HG03039 (cell line): ENCODE results near the gene CAPS.
"Not testable (repeated sequence)": the region's sequence is repeated elsewhere in the genome, so short reads cannot be mapped to it uniquely, and the experiment has no call there.

Experiments used
- ATAC-seq: cut with Tn5 transposase; IDR thresholded peaks from one replicate; pipeline ENCODE4 v1.9.1; 2021; ENCODE audit warnings: mild to moderate bottlenecking, moderate library complexity; ENCODE audit not compliant: unreplicated experiment

The CAPS gene

GRCh38 chr19:5913739-5914357 lies at the start of gene CAPS:
Gene CAPS, plus strand, starts transcription at chr19:5914254. Its CDS starts 153 bp downstream, at chr19:5914407.
- no peak for ATAC-seq

- ATAC-seq = no peak
Measured at GRCh38 chr19:5864725-5865486, 49.1 kb upstream of the CAPS start.

DNA sequence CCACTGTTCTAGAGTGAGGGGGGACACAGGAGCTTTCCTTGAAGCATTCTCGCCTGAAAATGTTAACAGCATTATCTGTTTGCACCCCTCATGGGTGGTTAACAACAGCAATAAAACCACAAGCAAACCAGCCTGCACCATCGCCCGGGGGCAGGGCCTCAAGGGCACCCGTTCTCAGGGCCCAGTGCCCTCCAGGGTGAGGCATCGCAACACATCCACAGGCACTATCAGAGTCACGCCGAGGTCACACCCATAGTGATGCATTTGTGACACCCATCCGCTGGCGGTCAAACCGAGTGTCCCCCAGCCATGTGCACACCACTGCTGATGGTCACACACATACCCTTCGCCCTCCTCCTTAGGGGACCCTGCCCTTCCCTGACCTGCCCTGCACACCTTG lies 48.3 kb upstream of the CAPS start:
- no peak for ATAC-seq

DNA sequence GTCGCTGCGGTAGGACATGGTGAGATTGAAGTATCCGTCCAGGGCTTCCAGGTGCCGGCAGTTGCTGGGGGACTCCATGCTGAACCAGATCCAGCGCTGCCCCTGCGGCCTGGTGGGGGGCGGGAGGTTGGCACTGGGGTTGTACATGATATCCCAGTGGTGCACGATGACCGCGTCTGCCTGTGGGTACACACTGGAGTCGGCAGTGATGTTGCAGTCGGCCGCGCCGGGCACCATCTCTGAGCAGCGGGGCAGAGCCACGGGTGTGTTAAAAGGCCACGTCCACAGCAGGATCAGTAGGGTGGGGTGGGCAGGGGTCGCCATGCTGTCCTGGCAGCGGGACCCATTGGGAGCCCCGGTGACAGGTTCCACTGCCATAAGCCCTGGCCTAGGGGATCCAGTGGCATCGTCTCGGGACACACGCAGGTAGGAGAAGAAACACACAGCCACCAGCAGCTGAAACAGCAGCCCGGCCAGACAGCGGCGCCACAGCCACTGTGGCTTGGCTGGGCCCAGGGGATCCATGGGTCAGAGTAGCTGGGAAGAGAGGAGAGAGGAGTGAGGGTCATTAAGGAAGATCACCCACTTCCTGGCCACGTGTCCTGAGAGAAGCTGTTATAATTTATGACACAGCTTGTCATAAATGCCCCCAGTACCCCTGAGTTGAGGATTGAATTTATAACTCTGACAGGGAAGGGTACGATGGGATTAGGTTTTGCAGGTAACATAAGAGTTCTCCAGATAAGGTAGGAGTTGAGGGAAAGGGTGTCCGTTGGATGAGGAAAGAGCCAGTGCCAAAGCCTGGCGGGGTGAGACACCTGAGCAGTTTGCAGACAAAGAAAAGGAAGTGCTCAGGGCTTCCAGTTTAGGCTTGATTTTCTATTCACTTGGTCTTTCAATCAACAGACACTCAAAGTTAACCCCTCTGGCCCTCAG lies 46.6 kb upstream of the CAPS start:
- ATAC-seq = no peak

- no peak for ATAC-seq
Measured at GRCh38 chr19:5870986-5871394, 43.1 kb upstream of the CAPS start.

- ATAC-seq = no peak
Measured at GRCh38 chr19:5873617-5874199, 40.3 kb upstream of the CAPS start.

GRCh38 chr19:5874496-5874895 lies 39.6 kb upstream of the CAPS start:
- ATAC-seq = not testable (repeated sequence)

DNA sequence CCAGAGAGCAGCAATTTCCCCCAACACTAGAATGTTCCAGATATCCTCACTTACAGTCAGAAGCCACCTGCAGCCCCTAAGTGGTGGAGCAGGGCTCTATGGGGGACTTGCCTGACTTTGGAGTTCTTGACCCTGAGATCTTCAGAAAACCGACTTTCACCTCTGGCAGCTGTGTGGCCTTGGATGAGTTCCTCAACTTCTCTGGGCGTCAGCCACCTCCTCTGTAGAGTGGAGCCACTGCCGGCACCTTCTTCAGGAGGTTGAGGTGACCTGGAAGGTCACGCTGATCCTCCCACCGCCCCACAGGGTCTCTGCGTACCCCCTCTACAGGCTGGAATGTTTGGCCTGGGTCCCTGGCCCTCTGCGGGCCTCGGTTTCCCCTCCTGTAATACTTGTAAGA lies 36.6 kb upstream of the CAPS start:
- ATAC-seq = no peak

DNA sequence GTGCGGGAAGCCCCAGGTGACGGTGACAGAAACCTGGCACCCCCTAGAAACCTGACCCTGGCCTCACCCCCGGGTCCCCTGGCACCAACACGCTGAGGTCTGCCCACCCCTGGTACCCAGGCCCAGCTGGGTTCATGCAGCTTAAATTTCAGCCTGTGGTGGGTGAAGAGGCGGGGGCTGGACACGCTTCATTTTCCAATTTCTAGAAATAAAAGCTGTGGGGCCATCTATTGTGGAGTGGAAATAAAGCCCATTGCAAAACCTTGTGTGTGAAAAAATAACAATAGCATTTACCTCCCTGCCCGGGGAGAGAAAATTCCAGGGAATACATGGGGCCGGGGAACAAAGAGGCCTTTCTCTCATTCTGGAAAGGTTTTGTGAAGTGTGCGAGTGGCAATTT lies 36.2 kb upstream of the CAPS start:
- no peak for ATAC-seq

DNA sequence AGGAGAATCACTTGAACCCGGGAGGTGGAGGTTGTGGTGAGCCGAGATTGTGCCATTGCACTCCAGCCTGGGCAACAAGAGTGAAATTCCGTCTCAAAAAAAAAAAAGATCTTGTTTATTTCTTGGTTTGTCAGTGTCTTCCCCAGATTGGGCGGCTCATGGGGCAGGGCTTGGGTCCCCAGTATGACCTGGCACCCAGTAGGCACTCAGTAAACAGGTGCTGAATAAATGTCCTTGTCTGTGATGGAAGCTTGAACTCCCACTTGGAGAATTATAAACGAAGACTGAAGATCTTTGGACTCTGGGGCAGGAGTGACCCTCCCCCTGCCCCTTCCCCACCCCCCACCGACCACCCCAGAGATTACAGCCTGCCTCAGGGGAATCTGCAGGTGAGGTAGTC lies 33.9 kb upstream of the CAPS start:
- ATAC-seq = no peak

- ATAC-seq = no peak
Measured at GRCh38 chr19:5880604-5881078, 33.4 kb upstream of the CAPS start.

GRCh38 chr19:5881543-5882299 lies 32.3 kb upstream of the CAPS start:
- no peak for ATAC-seq

DNA sequence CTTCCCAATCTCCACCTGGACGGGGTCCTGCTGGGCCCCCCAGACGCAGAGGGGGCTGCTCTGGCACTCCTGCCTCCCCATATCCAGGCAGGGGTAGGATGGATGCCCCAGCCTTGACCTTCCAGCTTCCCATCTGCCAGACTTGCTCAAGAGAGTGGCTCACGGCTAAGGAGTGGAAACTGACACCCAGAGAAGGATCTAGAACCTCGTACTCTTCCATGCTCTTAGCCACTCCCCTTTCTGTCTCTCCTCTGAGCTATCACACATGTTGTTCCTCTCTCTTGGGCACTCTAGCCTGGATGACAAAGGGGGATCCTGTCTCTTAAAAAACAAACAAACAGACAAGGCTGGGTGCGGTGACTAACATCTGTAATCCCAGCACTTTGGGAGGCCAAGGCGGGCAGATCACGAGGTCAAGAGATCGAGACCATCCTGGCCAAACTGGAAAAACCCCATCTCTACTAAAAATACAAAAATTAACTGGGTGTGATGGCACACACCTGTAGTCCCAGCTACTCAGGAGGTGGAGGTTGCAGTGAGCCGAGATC lies 31.6 kb upstream of the CAPS start:
- ATAC-seq = no peak

GRCh38 chr19:5883157-5883873 lies 30.7 kb upstream of the CAPS start:
- ATAC-seq = not testable (repeated sequence)

DNA sequence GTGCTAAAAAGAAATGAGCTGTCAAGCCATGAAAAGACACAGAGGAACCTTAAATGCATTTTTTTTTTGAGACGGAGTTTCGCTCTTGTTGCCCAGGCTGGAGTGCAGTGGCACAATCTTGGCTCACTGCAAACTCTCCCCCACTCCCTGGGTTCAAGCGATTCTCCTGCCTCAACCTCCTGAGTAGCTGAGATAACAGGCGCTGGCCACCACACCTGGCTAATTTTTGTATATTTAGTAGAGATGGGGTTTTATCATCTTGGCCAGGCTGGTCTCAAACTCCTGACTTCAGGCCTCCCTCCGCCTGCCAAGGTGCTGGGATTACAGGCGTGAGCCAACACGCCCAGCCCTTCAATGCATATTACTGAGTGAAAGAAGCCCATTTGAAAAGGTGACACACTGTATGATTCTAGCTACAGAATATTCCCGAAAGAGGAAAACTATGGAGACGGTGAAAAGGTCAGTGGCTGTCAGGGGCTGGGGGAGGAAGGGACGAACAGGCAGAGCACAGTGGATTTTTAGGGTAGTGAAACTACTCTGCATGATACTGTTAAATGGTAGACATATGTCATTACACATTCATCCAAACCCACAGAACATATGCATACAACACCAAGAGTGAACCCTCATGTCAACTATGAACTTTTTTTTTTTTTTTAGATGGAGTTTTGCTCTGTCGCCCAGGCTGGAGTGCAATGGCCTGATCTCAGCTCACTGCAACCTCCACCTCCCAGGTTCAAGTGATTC lies 29.8 kb upstream of the CAPS start:
- ATAC-seq = not testable (repeated sequence)

- no peak for ATAC-seq
Measured at GRCh38 chr19:5889288-5889971, 24.6 kb upstream of the CAPS start.

DNA sequence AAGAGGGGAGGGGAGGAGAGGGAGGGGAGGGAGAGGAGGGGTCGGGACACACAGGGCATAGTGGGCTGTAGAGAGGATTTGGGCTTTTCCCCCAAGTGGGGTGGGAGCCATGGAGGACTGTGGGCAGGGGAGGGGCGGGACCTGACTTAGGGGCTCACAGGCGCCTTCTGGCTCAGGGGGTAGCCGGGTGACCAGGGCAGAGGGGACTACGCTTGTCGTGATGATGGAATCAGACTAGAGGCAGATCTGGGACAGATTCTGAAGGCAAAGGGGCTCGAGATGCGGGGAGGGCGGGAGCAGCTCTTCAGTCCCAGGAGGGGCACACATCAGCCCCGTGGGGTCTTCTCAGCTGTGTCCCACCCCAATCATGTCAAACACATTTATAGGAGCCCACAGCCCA lies 24.0 kb upstream of the CAPS start:
- ATAC-seq = no peak

GRCh38 chr19:5891572-5891937 lies 22.5 kb upstream of the CAPS start:
- no peak for ATAC-seq
